ENCODE measurements around the gene PIH1D1. TPM values are rescaled to one million over a fixed set of nuclear protein-coding genes. Genes with fewer than 3 reads are reported as not detected.
A peak's percentile ranks its signal among the peaks of the same experiment; 100 is the strongest.

The PIH1D1 gene
- total and polyA plus RNA-seq, 2 of the 13 experiments (the other 11 are each of a cell fraction or from before 2014, with no cell fraction given), result 110 to 137 TPM

DNA sequence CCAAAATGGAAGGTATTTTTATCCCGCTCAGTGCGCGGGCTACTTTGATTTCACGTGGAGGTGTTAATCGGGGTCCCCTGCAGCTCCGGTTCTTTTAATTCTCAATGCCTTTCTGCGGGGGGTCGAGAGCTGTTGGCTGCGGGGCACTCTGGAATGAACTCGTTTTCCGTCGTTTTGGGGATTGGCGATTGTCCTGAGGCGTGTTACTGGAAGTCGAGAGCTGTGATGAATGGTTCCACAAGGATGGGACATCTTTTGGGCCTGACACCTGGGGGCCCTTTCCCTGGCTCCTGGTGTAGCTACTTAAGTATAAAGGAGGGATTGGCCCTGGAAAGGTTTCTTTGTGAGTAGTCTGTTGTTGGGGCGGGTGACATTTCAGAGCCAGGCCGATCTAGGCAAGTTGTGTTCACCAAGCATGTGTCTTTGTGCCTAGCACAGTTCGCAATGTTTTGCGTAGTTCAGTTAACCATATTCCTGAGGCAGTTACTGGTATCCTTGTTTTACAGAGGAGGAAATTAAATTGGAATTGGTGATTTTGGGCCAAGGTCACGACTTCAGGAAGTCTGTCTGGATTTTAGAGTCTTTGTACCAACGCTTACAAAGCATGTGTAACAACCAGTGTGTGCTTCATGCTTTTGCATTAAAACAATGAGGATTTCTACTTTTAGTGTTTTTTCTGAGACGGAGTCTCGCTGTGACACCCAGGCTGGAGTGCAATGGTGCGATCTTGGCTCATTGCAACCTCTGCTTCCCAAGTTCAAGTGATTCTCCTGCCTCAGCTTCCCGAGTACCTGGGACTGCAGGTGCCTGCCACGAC is 36.6 kb upstream of the PIH1D1 start (continued):
- TF ChIP-seq ZNF34 (CRISPR knock-in tag; IDR thresholded peaks at IDR 0.05; ENCODE audit: borderline replicate concordance), result no peak
- no peak; the same call in 1 of the 2 replicates for TF ChIP-seq BRCA1 (CRISPR knock-in tag; IDR thresholded peaks at IDR 0.05)
- no peak for TF ChIP-seq TOPORS (CRISPR knock-in tag; IDR thresholded peaks at IDR 0.05)
- TF ChIP-seq, protein P1, sequence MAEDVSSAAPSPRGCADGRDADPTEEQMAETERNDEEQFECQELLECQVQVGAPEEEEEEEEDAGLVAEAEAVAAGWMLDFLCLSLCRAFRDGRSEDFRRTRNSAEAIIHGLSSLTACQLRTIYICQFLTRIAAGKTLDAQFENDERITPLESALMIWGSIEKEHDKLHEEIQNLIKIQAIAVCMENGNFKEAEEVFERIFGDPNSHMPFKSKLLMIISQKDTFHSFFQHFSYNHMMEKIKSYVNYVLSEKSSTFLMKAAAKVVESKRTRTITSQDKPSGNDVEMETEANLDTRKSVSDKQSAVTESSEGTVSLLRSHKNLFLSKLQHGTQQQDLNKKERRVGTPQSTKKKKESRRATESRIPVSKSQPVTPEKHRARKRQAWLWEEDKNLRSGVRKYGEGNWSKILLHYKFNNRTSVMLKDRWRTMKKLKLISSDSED (CRISPR knock-in tag; IDR thresholded peaks at IDR 0.05), result no peak
- no peak for TF ChIP-seq ZNF567 (CRISPR knock-in tag; IDR thresholded peaks at IDR 0.05; ENCODE audit: borderline replicate concordance)
- TF ChIP-seq ZNF572 (CRISPR knock-in tag; IDR thresholded peaks at IDR 0.05), result no peak
- TF ChIP-seq MXD4 (CRISPR knock-in tag; IDR thresholded peaks at IDR 0.05), result no peak
- TF ChIP-seq, protein P2, sequence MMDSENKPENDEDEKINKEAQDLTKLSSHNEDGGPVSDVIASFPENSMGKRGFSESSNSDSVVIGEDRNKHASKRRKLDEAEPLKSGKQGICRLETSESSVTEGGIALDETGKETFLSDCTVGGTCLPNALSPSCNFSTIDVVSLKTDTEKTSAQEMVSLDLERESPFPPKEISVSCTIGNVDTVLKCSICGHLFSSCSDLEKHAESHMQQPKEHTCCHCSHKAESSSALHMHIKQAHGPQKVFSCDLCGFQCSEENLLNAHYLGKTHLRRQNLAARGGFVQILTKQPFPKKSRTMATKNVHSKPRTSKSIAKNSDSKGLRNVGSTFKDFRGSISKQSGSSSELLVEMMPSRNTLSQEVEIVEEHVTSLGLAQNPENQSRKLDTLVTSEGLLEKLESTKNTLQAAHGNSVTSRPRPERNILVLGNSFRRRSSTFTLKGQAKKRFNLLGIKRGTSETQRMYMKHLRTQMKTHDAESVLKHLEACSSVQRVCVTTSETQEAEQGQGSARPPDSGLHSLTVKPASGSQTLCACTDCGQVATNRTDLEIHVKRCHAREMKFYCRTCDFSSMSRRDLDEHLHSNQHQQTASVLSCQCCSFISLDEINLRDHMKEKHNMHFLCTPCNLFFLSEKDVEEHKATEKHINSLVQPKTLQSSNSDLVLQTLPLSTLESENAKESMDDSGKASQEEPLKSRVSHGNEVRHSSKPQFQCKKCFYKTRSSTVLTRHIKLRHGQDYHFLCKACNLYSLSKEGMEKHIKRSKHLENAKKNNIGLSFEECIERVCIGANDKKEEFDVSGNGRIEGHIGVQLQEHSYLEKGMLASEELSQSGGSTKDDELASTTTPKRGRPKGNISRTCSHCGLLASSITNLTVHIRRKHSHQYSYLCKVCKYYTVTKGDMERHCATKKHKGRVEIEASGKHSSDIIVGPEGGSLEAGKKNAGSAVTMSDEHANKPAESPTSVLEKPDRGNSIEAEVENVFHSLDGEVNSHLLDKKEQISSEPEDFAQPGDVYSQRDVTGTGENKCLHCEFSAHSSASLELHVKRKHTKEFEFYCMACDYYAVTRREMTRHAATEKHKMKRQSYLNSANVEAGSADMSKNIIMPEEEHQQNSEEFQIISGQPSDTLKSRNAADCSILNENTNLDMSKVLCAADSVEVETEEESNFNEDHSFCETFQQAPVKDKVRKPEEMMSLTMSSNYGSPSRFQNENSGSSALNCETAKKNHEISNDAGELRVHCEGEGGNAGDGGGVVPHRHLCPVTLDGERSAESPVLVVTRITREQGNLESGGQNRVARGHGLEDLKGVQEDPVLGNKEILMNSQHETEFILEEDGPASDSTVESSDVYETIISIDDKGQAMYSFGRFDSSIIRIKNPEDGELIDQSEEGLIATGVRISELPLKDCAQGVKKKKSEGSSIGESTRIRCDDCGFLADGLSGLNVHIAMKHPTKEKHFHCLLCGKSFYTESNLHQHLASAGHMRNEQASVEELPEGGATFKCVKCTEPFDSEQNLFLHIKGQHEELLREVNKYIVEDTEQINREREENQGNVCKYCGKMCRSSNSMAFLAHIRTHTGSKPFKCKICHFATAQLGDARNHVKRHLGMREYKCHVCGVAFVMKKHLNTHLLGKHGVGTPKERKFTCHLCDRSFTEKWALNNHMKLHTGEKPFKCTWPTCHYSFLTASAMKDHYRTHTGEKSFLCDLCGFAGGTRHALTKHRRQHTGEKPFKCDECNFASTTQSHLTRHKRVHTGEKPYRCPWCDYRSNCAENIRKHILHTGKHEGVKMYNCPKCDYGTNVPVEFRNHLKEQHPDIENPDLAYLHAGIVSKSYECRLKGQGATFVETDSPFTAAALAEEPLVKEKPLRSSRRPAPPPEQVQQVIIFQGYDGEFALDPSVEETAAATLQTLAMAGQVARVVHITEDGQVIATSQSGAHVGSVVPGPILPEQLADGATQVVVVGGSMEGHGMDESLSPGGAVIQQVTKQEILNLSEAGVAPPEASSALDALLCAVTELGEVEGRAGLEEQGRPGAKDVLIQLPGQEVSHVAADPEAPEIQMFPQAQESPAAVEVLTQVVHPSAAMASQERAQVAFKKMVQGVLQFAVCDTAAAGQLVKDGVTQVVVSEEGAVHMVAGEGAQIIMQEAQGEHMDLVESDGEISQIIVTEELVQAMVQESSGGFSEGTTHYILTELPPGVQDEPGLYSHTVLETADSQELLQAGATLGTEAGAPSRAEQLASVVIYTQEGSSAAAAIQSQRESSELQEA (CRISPR knock-in tag; IDR thresholded peaks at IDR 0.05; ENCODE audit: not compliant biosample characterization), result no peak
- TF ChIP-seq ZC3H4 (CRISPR knock-in tag; IDR thresholded peaks at IDR 0.05; ENCODE audit: borderline replicate concordance), result no peak
- TF ChIP-seq BRF2 (CRISPR knock-in tag; IDR thresholded peaks at IDR 0.05), result no peak
- TF ChIP-seq HMGA1 (CRISPR knock-in tag; conservative IDR thresholded peaks at IDR 0.05), result no peak
- TF ChIP-seq ZNF343 (CRISPR knock-in tag; IDR thresholded peaks at IDR 0.05), result 0 out of 2 replicates have a peak, but pooled peaks have one; percentile 30
- TF ChIP-seq, protein P3, sequence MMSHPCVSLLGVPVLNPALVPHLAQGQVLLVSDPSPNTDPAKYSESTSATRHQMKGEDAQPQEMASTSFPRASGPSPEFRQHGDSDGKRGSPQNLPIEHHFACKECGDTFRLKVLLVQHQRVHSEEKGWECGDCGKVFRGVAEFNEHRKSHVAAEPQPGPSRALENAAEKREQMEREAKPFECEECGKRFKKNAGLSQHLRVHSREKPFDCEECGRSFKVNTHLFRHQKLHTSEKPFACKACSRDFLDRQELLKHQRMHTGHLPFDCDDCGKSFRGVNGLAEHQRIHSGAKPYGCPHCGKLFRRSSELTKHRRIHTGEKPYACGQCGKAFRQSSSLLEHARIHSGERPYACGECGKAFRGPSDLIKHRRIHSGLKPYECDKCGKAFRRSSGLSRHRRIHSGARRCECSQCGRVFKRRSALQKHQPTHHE (CRISPR knock-in tag; IDR thresholded peaks at IDR 0.05; ENCODE audit: borderline replicate concordance), result no peak
- no peak for TF ChIP-seq ZNF124 (CRISPR knock-in tag; IDR thresholded peaks at IDR 0.05)
